ENCODE measurements around the gene BTG2. TPM values are rescaled to one million over a fixed set of nuclear protein-coding genes. Genes with fewer than 3 reads are reported as not detected.

BTG2 gene
- total RNA-seq, 2 donors from 2014 or later: 82.6 to 157 TPM

- Mint-ChIP-seq H3K4me3 (peak overlapping the region; percentile 93), H3K27ac (peak overlapping the region; percentile 90 to 95), H3K4me1 (ENCODE audit: low read depth in 2 of 2) (peaks cover 81 to 85% of the 10 kb centered on the region in 2 donors), H3K36me3 (no peaks in the 10 kb centered on the region), H3K27me3 (no peaks in the 10 kb centered on the region), H3K9me3 (no peaks in the 10 kb centered on the region)
- ATAC-seq (no peak), DNase-seq (ENCODE audit: low spot score) (no peak)
Measured at GRCh38 chr1:203322500-203323179, 17.3 kb downstream of the BTG2 start.

- H3K4me1 Mint-ChIP-seq (ENCODE audit: low read depth in 2 of 2): peaks cover 82 to 90% of the 10 kb centered on the region in 2 donors
- DNase-seq (ENCODE audit: low spot score) (no peak), ATAC-seq (no peak)
- H3K4me3 Mint-ChIP-seq: peak overlapping the region; percentile 93
- H3K27me3 Mint-ChIP-seq: no peaks in the 10 kb centered on the region
- H3K9me3 Mint-ChIP-seq: no peaks in the 10 kb centered on the region
- no peaks in the 10 kb centered on the region for H3K36me3 Mint-ChIP-seq
- peak overlapping the region; percentile 90 to 95 for H3K27ac Mint-ChIP-seq
Measured at GRCh38 chr1:203323587-203323986, 18.3 kb downstream of the BTG2 start.

DNA sequence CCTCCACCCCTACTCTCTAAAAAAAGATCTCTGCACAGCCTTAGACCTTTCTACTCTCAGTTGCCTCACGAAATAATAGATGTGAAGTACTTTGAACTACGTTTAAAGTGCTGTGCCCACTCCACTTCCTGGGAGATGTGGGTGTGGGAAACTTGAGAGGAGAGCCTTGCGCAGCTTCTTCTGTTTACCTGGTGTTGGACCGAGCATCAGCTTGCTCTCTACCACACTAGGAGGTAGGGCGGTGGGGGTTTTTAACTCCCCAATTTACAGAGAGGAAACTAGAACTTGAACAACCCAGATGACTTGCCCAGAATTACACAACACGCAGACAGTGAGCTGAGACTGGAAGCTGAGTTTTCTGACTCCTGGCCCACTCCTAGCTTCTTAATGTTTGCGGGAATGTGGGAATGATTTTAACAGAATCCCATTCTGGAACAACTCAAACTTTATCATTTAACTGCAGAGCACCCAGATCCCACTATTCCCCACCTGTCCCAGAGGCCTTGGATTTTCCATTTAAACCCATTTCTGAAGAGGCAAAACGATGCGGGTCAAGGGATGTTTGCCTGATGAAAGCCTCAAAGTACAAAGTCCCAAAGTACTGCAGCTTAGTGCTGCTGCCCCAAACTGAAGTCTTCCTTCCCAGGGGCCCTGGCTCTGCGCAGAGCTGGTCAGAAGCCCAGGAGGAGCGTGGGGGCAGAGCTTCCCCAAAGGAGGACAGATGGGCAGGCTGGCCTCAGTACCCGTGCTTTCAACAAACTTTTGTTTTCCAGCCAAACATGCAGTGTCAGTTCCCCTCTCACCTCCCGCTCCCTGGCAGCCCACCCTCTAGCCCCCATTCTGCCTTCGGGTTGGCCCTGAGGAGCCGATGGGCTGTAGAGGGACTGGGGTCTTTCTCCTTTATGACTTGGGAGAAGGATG lies 19.0 kb downstream of the BTG2 start:
- no peak for ATAC-seq

DNA sequence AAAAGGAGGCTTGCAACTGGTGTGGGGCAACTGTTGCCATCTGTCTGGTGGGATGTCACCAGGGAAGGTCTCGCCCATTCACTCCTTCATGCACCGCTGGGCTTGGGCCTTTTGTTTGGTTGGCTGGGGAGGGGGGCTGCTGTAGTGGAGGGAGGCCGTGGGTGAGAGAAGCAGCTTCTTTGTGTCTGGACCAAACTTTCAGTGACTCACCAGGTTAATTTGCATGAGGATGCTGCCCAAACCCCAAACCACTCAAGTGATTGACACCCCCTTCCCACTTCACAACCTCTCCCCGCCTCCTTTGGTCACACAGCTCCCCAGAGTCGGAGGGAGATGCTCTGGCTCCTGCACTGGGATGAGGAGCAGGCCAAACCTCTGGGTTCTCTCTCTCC lies 19.7 kb downstream of the BTG2 start:
- H3K4me1 Mint-ChIP-seq (ENCODE audit: low read depth in 2 of 2): peaks cover 76 to 80% of the 10 kb centered on the region in 2 donors
- H3K36me3 Mint-ChIP-seq: no peaks in the 10 kb centered on the region
- peak; percentile 60 to 68 for ATAC-seq
- no peaks in the 10 kb centered on the region for H3K27me3 Mint-ChIP-seq
- peak overlapping the region; percentile 90 to 95 for H3K27ac Mint-ChIP-seq
- peak; percentile 81 for DNase-seq (ENCODE audit: low spot score)
- H3K9me3 Mint-ChIP-seq: no peaks in the 10 kb centered on the region
- H3K4me3 Mint-ChIP-seq: peak overlapping the region; percentile 93

More for the DNA sequence above, 19.0 kb downstream of the BTG2 start:
- Mint-ChIP-seq H3K9me3 (no peaks in the 10 kb centered on the region), H3K27ac (peak overlapping the region; percentile 90 to 95), H3K4me1 (ENCODE audit: low read depth in 2 of 2) (peaks cover 81 to 84% of the 10 kb centered on the region in 2 donors), H3K4me3 (peak overlapping the region; percentile 93), H3K36me3 (no peaks in the 10 kb centered on the region), H3K27me3 (no peaks in the 10 kb centered on the region)
- no peak for DNase-seq (ENCODE audit: low spot score)

DNA sequence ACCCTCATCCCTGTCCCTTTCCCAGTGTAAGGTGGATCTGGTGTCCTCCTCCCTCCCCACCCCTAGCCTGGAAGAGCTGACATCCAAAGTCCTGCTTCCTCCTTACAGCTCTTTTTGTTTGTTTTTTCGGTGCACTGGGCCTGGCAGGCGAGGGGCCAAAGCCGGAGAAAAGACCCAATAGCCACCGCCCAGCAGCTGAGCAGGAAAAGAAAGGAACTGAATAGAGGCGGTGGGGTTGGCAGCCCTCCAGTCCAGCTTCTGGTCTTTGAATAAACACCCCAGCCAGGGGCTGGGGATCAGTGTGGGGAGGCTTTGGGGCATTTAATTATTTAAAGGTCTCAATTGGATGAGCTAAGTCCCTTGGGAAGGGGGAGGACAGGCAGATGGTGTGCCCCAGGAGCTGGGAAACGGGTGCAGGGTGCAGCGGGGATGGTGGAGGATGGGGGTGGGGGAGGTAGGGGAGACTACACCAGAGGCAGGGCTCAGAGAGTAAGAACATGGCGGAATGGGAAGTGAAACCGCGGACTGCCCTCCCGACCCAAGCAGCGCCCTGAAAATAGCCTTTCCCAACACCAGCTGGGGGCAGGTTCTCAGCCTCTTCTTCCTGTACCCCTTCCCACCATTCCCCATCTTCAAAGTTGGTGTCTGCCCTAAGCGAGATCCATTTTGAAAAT lies 20.2 kb downstream of the BTG2 start:
- peak overlapping the region; percentile 90 to 95 for H3K27ac Mint-ChIP-seq
- DNase-seq (ENCODE audit: low spot score) (no peak), ATAC-seq (no peak)
- H3K27me3 Mint-ChIP-seq: no peaks in the 10 kb centered on the region
- no peaks in the 10 kb centered on the region for H3K9me3 Mint-ChIP-seq
- no peaks in the 10 kb centered on the region for H3K36me3 Mint-ChIP-seq
- H3K4me3 Mint-ChIP-seq: peak overlapping the region; percentile 93
- peaks cover 70 to 75% of the 10 kb centered on the region in 2 donors for H3K4me1 Mint-ChIP-seq (ENCODE audit: low read depth in 2 of 2)

DNA sequence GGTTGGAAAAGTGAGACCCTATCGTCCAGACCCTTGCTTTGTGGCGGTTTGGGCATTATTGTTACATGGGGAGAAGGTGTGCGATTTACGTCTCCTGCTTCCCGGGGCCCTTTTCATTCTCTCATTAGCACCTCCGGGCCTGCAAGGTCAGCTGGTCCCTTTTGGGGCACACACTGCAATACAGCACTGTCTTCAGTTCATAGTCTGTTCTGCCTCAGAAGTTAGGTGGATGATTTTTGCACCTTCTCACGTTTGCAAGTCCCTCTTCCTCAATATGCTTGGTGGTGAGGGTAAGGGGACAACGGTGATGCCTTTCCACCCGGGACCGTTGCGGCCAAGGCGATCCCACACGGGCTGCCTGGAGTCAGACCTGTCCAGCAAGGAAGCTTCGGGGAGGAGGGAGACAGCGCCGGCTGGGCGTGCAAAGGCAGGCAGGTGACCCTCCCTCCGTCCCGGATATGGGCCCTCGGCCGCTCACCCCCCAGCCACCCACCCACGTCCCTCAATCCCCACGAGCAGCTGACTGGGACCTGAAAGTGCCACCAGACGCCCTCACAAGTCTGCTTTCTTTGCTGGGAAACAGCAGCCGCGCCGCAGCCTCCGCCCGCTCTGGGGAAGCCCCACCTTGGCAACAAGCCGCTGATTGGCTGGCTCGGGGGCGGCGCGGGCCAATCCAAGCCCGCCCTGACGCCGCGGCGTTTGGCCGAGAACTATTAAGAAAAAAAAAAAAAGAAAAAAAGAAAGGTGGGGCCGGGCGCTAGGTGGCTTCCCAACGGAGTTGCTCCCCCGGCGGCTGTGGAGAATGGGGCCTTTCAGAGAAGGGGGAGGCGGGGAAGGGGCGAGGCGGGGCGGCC lies 21.7 kb downstream of the BTG2 start:
- no peaks in the 10 kb centered on the region for H3K36me3 Mint-ChIP-seq
- H3K4me3 Mint-ChIP-seq: peak overlapping the region; percentile 93
- H3K27ac Mint-ChIP-seq: peak overlapping the region; percentile 94 to 95
- peaks cover 55 to 60% of the 10 kb centered on the region in 2 donors for H3K4me1 Mint-ChIP-seq (ENCODE audit: low read depth in 2 of 2)
- DNase-seq (ENCODE audit: low spot score) (peak; percentile 96), ATAC-seq (peak; percentile 93 to 95)
- H3K27me3 Mint-ChIP-seq: no peaks in the 10 kb centered on the region
- H3K9me3 Mint-ChIP-seq: no peaks in the 10 kb centered on the region

GRCh38 chr1:203327684-203328457 lies 22.6 kb downstream of the BTG2 start:
- no peaks in the 10 kb centered on the region for H3K36me3 Mint-ChIP-seq
- DNase-seq (ENCODE audit: low spot score) (peak; percentile 78), ATAC-seq (peak; percentile 68 to 69)
- peak overlapping the region; percentile 93 for H3K4me3 Mint-ChIP-seq
- H3K27ac Mint-ChIP-seq: peak overlapping the region; percentile 94 to 95
- peaks cover 51% of the 10 kb centered on the region in 2 donors for H3K4me1 Mint-ChIP-seq (ENCODE audit: low read depth in 2 of 2)
- H3K27me3 Mint-ChIP-seq: no peaks in the 10 kb centered on the region
- H3K9me3 Mint-ChIP-seq: no peaks in the 10 kb centered on the region

GRCh38 chr1:203328714-203329122 lies 23.4 kb downstream of the BTG2 start:
- no peak for ATAC-seq
- no peaks in the 10 kb centered on the region for H3K36me3 Mint-ChIP-seq
- H3K9me3 Mint-ChIP-seq: no peaks in the 10 kb centered on the region
- H3K27me3 Mint-ChIP-seq: no peaks in the 10 kb centered on the region
- H3K27ac Mint-ChIP-seq: peak overlapping the region; percentile 94 to 95
- H3K4me3 Mint-ChIP-seq: peak overlapping the region; percentile 93
- DNase-seq (ENCODE audit: low spot score): no peak
- H3K4me1 Mint-ChIP-seq (ENCODE audit: low read depth in 2 of 2): peaks cover 43% of the 10 kb centered on the region in 2 donors

- Mint-ChIP-seq H3K27ac (no peak overlapping the region), H3K9me3 (no peaks in the 10 kb centered on the region), H3K36me3 (no peaks in the 10 kb centered on the region), H3K4me3 (no peak overlapping the region), H3K27me3 (no peaks in the 10 kb centered on the region), H3K4me1 (ENCODE audit: low read depth in 2 of 2) (peaks cover 29 to 30% of the 10 kb centered on the region in 2 donors)
- DNase-seq (ENCODE audit: low spot score) (no peak), ATAC-seq (no peak)
Measured at GRCh38 chr1:203331224-203331623, 25.9 kb downstream of the BTG2 start.

DNA sequence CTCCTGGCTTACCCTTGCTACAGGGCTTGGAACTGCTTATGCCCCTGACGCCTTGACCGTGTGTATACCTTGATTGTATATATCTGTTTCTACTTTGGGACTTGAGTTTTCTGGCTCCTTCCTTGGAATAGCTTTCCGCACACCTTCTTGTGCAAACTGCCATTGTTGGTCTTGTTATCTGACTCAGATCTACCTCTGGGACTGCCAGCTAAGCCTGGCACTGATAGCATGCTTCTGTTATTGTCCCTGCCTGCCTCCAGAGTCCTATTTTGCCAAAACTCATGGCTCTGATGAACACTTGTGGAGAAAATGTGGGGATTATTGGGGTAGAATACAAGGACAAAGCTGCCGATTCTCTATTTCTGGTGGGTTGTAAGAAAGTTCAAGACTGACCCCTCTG lies 30.2 kb downstream of the BTG2 start:
- H3K9me3 Mint-ChIP-seq: no peaks in the 10 kb centered on the region
- no peaks in the 10 kb centered on the region for H3K27me3 Mint-ChIP-seq
- peak overlapping the region; percentile 4 to 16 for H3K27ac Mint-ChIP-seq
- H3K4me3 Mint-ChIP-seq: no peak overlapping the region
- ATAC-seq: no peak
- H3K4me1 Mint-ChIP-seq (ENCODE audit: low read depth in 2 of 2): peaks cover 14 to 23% of the 10 kb centered on the region in 2 donors
- no peaks in the 10 kb centered on the region for H3K36me3 Mint-ChIP-seq
- no peak for DNase-seq (ENCODE audit: low spot score)

GRCh38 chr1:203336097-203336496 lies 30.8 kb downstream of the BTG2 start:
- no peak for DNase-seq (ENCODE audit: low spot score)
- Mint-ChIP-seq H3K27ac (peak overlapping the region; percentile 4 to 16), H3K27me3 (no peaks in the 10 kb centered on the region), H3K36me3 (no peaks in the 10 kb centered on the region), H3K9me3 (no peaks in the 10 kb centered on the region), H3K4me3 (no peak overlapping the region), H3K4me1 (ENCODE audit: low read depth in 2 of 2) (peaks cover 14 to 23% of the 10 kb centered on the region in 2 donors)
- ATAC-seq: no peak

DNA sequence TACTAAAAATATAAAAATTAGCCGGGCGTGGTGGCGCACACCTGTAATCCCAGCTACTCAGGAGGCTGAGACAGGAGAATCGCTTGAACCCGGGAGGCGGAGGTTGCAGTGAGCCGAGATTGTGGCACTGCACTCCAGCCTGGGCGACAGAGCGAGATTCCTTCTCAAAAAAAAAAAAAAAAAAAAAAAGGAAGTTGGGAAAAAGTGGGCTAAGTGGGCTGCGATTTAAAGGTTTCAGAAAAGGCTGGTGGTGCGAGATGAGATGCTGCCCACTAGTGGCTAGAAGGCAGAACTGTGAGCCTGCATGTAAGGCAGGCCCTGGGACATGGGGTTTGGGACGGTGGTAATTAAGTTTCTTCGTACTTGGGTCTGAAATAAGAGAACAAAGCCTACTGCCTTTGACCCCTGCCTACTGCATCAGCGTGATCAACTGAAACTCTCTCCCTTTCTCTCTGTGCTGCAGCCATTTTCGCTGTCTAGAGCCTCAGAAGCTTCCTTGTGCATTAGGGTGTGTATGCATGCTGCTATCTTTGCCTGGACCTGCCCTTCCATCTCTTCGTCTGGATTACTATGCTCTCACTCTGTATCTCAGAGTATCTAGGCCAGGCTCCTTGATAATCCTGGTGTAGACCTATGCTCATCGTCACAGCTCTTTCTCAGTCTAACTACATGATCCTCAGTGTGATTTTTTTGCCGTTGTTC lies 33.2 kb downstream of the BTG2 start:
- Mint-ChIP-seq H3K4me1 (ENCODE audit: low read depth in 2 of 2) (peaks cover 14 to 33% of the 10 kb centered on the region in 2 donors), H3K27ac (no peak overlapping the region), H3K36me3 (no peaks in the 10 kb centered on the region), H3K9me3 (no peaks in the 10 kb centered on the region), H3K27me3 (peaks cover 16% of the 10 kb centered on the region in 2 donors), H3K4me3 (no peak overlapping the region)
- DNase-seq (ENCODE audit: low spot score): peak; percentile 71
- peak; percentile 65 to 76 for ATAC-seq
